GM23338 (cell line): ENCODE data around the gene ELMO2. TPM values are rescaled to one million over a fixed set of nuclear protein-coding genes. Genes with fewer than 3 reads are reported as not detected.

Source experiments
- ATAC-seq: fragments of 200-7000 bp; cut with Tn5 transposase; 3 replicates; pipeline ENCODE4 v1.9.1; 2020
- DNase-seq: peaks from one replicate; pipeline ENCODE4 v3.0.0-alpha.2; 2015; ENCODE audit warnings: low spot score
- H2AFZ ChIP-seq: fragments of 200-600 bp; sonication (generic); 2 replicates; pipeline ENCODE4 v1.8.0; 2016; ENCODE audit warnings: antibody characterized with exemption, mild to moderate bottlenecking, moderate library complexity
- H3F3A ChIP-seq: fragments of 200-600 bp; sonication (generic); replicated peaks from 2 replicates; pipeline ENCODE4 v1.8.0; 2017; ENCODE audit warnings: antibody characterized with exemption, mixed run types, low read depth
- H3K27ac ChIP-seq: fragments of 200-600 bp; sonication (generic); 2 replicates; pipeline ENCODE4 v1.6.1; 2016; ENCODE audit warnings: low read depth
- H3K27me3 ChIP-seq: fragments of 200-600 bp; sonication (generic); 2 replicates; pipeline ENCODE4 v1.8.0; 2016; ENCODE audit warnings: mild to moderate bottlenecking, mixed run types, moderate library complexity; ENCODE audit not compliant: insufficient read depth
- H3K36me3 ChIP-seq: fragments of 200-600 bp; sonication (generic); 2 replicates; pipeline ENCODE4 v1.8.0; 2016; ENCODE audit warnings: mild to moderate bottlenecking; ENCODE audit not compliant: insufficient read depth
- H3K4me1 ChIP-seq: fragments of 200-600 bp; sonication (generic); 2 replicates; pipeline ENCODE4 v1.8.0; 2016; ENCODE audit warnings: mild to moderate bottlenecking, moderate library complexity; ENCODE audit not compliant: insufficient read depth
- H3K4me2 ChIP-seq: fragments of 200-600 bp; sonication (generic); 2 replicates; pipeline ENCODE4 v1.7.1; 2017; ENCODE audit warnings: mixed run types
- H3K4me3 ChIP-seq: fragments of 200-600 bp; sonication (generic); 2 replicates; pipeline ENCODE4 v1.6.1; 2016; ENCODE audit warnings: mixed run types
- H3K79me2 ChIP-seq: fragments of 200-600 bp; sonication (generic); replicated peaks from 2 replicates; pipeline ENCODE4 v1.8.0; 2017; ENCODE audit warnings: mild to moderate bottlenecking; ENCODE audit not compliant: insufficient read depth
- H3K9me2 ChIP-seq: fragments of 200-600 bp; sonication (generic); 2 replicates; pipeline ENCODE4 v1.8.0; 2017; ENCODE audit not compliant: insufficient read depth
- H4K20me1 ChIP-seq: fragments of 200-600 bp; sonication (generic); replicated peaks from 2 replicates; pipeline ENCODE4 v1.8.0; 2017; ENCODE audit warnings: mild to moderate bottlenecking; ENCODE audit not compliant: insufficient read depth
- H3K27ac Mint-ChIP-seq: 2 replicates; pipeline ENCODE4 v1.8.0; 2020; ENCODE audit warnings: inconsistent platforms, mild to moderate bottlenecking, moderate library complexity, mixed read lengths
- H3K27me3 Mint-ChIP-seq: 3 replicates; pipeline ENCODE4 v1.8.0; 2022; ENCODE audit warnings: low read depth, mild to moderate bottlenecking, moderate library complexity, mixed read lengths, inconsistent platforms; ENCODE audit not compliant: insufficient read depth, poor library complexity
- H3K36me3 Mint-ChIP-seq: 3 replicates; pipeline ENCODE4 v1.8.0; 2021; ENCODE audit warnings: low read depth, mild to moderate bottlenecking, inconsistent platforms, moderate library complexity, mixed read lengths
- H3K4me1 Mint-ChIP-seq: 3 replicates; pipeline ENCODE4 v1.8.0; 2020; ENCODE audit warnings: mild to moderate bottlenecking, inconsistent platforms, mixed read lengths
- H3K4me3 Mint-ChIP-seq: 3 replicates; pipeline ENCODE4 v1.8.0; 2021; ENCODE audit warnings: moderate library complexity, mild to moderate bottlenecking, inconsistent platforms, mixed read lengths
- H3K9me3 Mint-ChIP-seq: 3 replicates; pipeline ENCODE4 v1.8.0; 2020; ENCODE audit warnings: moderate library complexity, mild to moderate bottlenecking, inconsistent platforms, mixed read lengths
- CREB1 ChIP-seq: fragments of 250-450 bp; sonication (Bioruptor Pico); IDR thresholded peaks from 2 replicates; pipeline ENCODE4 v1.5.0; 2020; ENCODE audit warnings: low read depth, mild to moderate bottlenecking, moderate library complexity
- EZH2 ChIP-seq: fragments of 200-600 bp; sonication (generic); IDR thresholded peaks from one replicate; pipeline ENCODE4 v1.8.0; 2017; ENCODE audit warnings: antibody characterized with exemption, mild to moderate bottlenecking, low read depth; ENCODE audit not compliant: unreplicated experiment
- EZH2phosphoT487 ChIP-seq: fragments of 200-600 bp; sonication (generic); IDR thresholded peaks from one replicate; pipeline ENCODE4 v1.8.1; 2018; ENCODE audit warnings: antibody characterized with exemption; ENCODE audit not compliant: unreplicated experiment
- JUNB ChIP-seq: IDR thresholded peaks from one replicate; pipeline ENCODE4 v1.6.1; 2016; ENCODE audit warnings: antibody characterized with exemption; ENCODE audit not compliant: unreplicated experiment
- NANOG ChIP-seq: IDR thresholded peaks from 2 replicates; pipeline ENCODE4 v1.6.1; 2016; ENCODE audit warnings: antibody characterized with exemption, borderline replicate concordance
- POLR2AphosphoS5 ChIP-seq: IDR thresholded peaks from 2 replicates; pipeline ENCODE4 v1.6.1; 2016; ENCODE audit warnings: antibody characterized with exemption, low read depth
- STAT1 ChIP-seq: IDR thresholded peaks from one replicate; pipeline ENCODE4 v1.6.1; 2016; ENCODE audit warnings: antibody characterized with exemption; ENCODE audit not compliant: unreplicated experiment
- ZNF114 ChIP-seq: fragments of 250-450 bp; sonication (Bioruptor Pico); IDR thresholded peaks from 2 replicates; pipeline ENCODE4 v1.5.0; 2020; ENCODE audit warnings: mild to moderate bottlenecking, moderate library complexity
- ZNF331 ChIP-seq: fragments of 250-450 bp; sonication (Bioruptor Pico); IDR thresholded peaks from 2 replicates; pipeline ENCODE4 v1.5.0; 2020; ENCODE audit warnings: low read depth, mild to moderate bottlenecking, moderate library complexity
- polyA plus RNA-seq: library from polyadenylated mRNA; unstranded; fragments of >200 nt; fragmentation: Nextera tagmentation; extraction: Ambion mirVana; gene quantifications from 2 replicates; pipeline ENCODE4 v1.2.1, GENCODE V29; 2016
- total RNA-seq: library from RNA; depleted of rRNA; stranded (reverse); fragments of >200 nt; shearing (Covaris generic); gene quantifications from 2 replicates; pipeline ENCODE4 v1.2.3, GENCODE V29; 2014
- TF ChIP-seq, protein P1 (sequence below), 2 experiments: fragments of 200-600 bp in 1 of 2; sonication (generic) in 1 of 2; conservative IDR thresholded peaks; 2 replicates each; pipeline versions ENCODE4 v1.5.1 to v1.6.1; 2016 to 2017; ENCODE audit warnings: antibody characterized with exemption in 2 of 2, low read depth in 2 of 2, mild to moderate bottlenecking in 2 of 2, moderate library complexity in 1 of 2
- TF ChIP-seq, protein P2 (sequence below): IDR thresholded peaks from 2 replicates; pipeline ENCODE4 v1.6.1; 2016; ENCODE audit warnings: antibody characterized with exemption
- TF ChIP-seq, protein P3 (sequence below): IDR thresholded peaks from one replicate; pipeline ENCODE4 v1.6.1; 2018; ENCODE audit warnings: antibody characterized with exemption; ENCODE audit not compliant: unreplicated experiment
- TF ChIP-seq, protein P4 (sequence below): fragments of 250-450 bp; sonication (Bioruptor Pico); IDR thresholded peaks from 2 replicates; pipeline ENCODE4 v1.5.0; 2020; ENCODE audit warnings: mild to moderate bottlenecking, moderate library complexity

ELMO2 gene
- total and polyA plus RNA-seq, 2 experiments from 2014 or later, result 15.1 to 44.1 TPM

DNA sequence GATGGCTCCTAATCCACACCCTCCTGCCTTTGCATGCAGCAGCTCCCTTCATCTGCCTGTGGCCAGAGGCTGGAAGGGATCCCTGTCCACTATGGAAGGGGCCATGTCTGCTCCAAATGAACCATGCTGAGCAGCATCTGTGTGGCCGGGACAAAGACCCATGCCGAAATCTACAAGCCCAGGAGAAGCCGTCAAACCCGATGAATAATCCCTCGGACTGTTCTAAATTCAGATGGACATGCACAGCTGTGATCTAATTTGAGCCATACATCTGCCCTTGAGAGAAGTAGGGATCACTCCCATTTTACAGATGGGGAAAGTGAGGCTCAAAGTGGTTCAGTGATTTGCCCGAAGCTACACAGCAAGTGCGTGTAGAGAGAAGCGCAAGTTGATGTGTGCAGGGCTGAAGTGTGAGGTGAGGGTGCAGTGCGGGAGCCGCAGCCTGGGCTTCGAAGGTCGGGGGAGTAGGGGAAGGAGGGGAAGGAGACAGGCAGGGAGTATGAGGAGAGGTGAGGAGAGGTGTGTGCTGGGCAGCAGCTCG is 75.5 kb downstream of the ELMO2 start:
- Histone ChIP-seq H3K27me3 (no peaks in the 10 kb centered on the region), H3K27ac (no peak overlapping the region), H3K4me3 (no peak overlapping the region), H4K20me1 (no peaks in the 10 kb centered on the region), H3K36me3 (no peaks in the 10 kb centered on the region), H3F3A (no peaks in the 10 kb centered on the region), H2AFZ (no peak overlapping the region), H3K4me2 (no peak overlapping the region), H3K9me2 (no peaks in the 10 kb centered on the region), H3K4me1 (peaks cover 12% of the 10 kb centered on the region; the same call in 1 of the 2 replicates), H3K79me2 (no peaks in the 10 kb centered on the region)
- H3K27me3 Mint-ChIP-seq, result peaks cover 12% of the 10 kb centered on the region
- no peak overlapping the region for H3K4me3 Mint-ChIP-seq
- H3K27ac Mint-ChIP-seq, result no peak overlapping the region
- H3K36me3 Mint-ChIP-seq, result no peaks in the 10 kb centered on the region
- H3K4me1 Mint-ChIP-seq, result peaks cover 48% of the 10 kb centered on the region
- TF ChIP-seq, protein P1, sequence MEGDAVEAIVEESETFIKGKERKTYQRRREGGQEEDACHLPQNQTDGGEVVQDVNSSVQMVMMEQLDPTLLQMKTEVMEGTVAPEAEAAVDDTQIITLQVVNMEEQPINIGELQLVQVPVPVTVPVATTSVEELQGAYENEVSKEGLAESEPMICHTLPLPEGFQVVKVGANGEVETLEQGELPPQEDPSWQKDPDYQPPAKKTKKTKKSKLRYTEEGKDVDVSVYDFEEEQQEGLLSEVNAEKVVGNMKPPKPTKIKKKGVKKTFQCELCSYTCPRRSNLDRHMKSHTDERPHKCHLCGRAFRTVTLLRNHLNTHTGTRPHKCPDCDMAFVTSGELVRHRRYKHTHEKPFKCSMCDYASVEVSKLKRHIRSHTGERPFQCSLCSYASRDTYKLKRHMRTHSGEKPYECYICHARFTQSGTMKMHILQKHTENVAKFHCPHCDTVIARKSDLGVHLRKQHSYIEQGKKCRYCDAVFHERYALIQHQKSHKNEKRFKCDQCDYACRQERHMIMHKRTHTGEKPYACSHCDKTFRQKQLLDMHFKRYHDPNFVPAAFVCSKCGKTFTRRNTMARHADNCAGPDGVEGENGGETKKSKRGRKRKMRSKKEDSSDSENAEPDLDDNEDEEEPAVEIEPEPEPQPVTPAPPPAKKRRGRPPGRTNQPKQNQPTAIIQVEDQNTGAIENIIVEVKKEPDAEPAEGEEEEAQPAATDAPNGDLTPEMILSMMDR (conservative IDR thresholded peaks at IDR 0.05; ENCODE audit: low read depth in 2 of 2), result no peak
- TF ChIP-seq JUNB (no peak), EZH2 (no peak), POLR2AphosphoS5 (no peak), ZNF114 (CRISPR knock-in tag) (no peak), NANOG (no peak), ZNF331 (CRISPR knock-in tag) (no peak), EZH2phosphoT487 (no peak), STAT1 (no peak), CREB1 (CRISPR knock-in tag) (no peak)
- TF ChIP-seq, protein P2, sequence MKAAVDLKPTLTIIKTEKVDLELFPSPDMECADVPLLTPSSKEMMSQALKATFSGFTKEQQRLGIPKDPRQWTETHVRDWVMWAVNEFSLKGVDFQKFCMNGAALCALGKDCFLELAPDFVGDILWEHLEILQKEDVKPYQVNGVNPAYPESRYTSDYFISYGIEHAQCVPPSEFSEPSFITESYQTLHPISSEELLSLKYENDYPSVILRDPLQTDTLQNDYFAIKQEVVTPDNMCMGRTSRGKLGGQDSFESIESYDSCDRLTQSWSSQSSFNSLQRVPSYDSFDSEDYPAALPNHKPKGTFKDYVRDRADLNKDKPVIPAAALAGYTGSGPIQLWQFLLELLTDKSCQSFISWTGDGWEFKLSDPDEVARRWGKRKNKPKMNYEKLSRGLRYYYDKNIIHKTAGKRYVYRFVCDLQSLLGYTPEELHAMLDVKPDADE, result no peak
- TF ChIP-seq, protein P3, sequence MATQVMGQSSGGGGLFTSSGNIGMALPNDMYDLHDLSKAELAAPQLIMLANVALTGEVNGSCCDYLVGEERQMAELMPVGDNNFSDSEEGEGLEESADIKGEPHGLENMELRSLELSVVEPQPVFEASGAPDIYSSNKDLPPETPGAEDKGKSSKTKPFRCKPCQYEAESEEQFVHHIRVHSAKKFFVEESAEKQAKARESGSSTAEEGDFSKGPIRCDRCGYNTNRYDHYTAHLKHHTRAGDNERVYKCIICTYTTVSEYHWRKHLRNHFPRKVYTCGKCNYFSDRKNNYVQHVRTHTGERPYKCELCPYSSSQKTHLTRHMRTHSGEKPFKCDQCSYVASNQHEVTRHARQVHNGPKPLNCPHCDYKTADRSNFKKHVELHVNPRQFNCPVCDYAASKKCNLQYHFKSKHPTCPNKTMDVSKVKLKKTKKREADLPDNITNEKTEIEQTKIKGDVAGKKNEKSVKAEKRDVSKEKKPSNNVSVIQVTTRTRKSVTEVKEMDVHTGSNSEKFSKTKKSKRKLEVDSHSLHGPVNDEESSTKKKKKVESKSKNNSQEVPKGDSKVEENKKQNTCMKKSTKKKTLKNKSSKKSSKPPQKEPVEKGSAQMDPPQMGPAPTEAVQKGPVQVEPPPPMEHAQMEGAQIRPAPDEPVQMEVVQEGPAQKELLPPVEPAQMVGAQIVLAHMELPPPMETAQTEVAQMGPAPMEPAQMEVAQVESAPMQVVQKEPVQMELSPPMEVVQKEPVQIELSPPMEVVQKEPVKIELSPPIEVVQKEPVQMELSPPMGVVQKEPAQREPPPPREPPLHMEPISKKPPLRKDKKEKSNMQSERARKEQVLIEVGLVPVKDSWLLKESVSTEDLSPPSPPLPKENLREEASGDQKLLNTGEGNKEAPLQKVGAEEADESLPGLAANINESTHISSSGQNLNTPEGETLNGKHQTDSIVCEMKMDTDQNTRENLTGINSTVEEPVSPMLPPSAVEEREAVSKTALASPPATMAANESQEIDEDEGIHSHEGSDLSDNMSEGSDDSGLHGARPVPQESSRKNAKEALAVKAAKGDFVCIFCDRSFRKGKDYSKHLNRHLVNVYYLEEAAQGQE, result no peak
- TF ChIP-seq, protein P4, sequence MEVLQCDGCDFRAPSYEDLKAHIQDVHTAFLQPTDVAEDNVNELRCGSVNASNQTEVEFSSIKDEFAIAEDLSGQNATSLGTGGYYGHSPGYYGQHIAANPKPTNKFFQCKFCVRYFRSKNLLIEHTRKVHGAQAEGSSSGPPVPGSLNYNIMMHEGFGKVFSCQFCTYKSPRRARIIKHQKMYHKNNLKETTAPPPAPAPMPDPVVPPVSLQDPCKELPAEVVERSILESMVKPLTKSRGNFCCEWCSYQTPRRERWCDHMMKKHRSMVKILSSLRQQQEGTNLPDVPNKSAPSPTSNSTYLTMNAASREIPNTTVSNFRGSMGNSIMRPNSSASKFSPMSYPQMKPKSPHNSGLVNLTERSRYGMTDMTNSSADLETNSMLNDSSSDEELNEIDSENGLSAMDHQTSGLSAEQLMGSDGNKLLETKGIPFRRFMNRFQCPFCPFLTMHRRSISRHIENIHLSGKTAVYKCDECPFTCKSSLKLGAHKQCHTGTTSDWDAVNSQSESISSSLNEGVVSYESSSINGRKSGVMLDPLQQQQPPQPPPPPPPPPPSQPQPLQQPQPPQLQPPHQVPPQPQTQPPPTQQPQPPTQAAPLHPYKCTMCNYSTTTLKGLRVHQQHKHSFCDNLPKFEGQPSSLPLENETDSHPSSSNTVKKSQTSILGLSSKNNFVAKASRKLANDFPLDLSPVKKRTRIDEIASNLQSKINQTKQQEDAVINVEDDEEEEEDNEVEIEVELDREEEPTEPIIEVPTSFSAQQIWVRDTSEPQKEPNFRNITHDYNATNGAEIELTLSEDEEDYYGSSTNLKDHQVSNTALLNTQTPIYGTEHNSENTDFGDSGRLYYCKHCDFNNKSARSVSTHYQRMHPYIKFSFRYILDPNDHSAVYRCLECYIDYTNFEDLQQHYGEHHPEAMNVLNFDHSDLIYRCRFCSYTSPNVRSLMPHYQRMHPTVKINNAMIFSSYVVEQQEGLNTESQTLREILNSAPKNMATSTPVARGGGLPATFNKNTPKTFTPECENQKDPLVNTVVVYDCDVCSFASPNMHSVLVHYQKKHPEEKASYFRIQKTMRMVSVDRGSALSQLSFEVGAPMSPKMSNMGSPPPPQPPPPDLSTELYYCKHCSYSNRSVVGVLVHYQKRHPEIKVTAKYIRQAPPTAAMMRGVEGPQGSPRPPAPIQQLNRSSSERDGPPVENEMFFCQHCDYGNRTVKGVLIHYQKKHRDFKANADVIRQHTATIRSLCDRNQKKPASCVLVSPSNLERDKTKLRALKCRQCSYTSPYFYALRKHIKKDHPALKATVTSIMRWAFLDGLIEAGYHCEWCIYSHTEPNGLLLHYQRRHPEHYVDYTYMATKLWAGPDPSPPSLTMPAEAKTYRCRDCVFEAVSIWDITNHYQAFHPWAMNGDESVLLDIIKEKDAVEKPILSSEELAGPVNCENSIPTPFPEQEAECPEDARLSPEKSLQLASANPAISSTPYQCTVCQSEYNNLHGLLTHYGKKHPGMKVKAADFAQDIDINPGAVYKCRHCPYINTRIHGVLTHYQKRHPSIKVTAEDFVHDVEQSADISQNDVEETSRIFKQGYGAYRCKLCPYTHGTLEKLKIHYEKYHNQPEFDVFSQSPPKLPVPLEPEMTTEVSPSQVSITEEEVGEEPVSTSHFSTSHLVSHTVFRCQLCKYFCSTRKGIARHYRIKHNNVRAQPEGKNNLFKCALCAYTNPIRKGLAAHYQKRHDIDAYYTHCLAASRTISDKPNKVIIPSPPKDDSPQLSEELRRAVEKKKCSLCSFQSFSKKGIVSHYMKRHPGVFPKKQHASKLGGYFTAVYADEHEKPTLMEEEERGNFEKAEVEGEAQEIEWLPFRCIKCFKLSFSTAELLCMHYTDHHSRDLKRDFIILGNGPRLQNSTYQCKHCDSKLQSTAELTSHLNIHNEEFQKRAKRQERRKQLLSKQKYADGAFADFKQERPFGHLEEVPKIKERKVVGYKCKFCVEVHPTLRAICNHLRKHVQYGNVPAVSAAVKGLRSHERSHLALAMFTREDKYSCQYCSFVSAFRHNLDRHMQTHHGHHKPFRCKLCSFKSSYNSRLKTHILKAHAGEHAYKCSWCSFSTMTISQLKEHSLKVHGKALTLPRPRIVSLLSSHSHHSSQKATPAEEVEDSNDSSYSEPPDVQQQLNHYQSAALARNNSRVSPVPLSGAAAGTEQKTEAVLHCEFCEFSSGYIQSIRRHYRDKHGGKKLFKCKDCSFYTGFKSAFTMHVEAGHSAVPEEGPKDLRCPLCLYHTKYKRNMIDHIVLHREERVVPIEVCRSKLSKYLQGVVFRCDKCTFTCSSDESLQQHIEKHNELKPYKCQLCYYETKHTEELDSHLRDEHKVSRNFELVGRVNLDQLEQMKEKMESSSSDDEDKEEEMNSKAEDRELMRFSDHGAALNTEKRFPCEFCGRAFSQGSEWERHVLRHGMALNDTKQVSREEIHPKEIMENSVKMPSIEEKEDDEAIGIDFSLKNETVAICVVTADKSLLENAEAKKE, result no peak
- DNase-seq (no peak), ATAC-seq (no peak)
- no peaks in the 10 kb centered on the region; the same call in 1 of the 3 replicates for H3K9me3 Mint-ChIP-seq
